B cell (primary cell): ENCODE results near the gene COG2.

ENCODE experiments used
- CTCF ChIP-seq: fragments of 200-600 bp; IDR thresholded peaks from one replicate; pipeline ENCODE4 v1.8.0; 2022; ENCODE audit warnings: antibody characterized with exemption, mild to moderate bottlenecking
- EZH2 ChIP-seq: IDR thresholded peaks from 2 replicates; pipeline ENCODE4 v1.6.1; 2012; ENCODE audit warnings: borderline replicate concordance, low read depth, mild to moderate bottlenecking, moderate library complexity, low read length; ENCODE audit not compliant: insufficient read depth, poor library complexity, severe bottlenecking

- TF ChIP-seq CTCF: no peak
- no peak for TF ChIP-seq EZH2
These were observed 38.2 kb downstream of the COG2 start for GRCh38 chr1:230680300-230681025.
